Activated CD4-positive, alpha-beta T cell treated with anti-CD3 and anti-CD28 coated beads, Interleukin-2, amount 50 U/mL, for 1 hour (primary cell): ENCODE measurements around the gene PHF2.
"Not testable (repeated sequence)": the region's sequence is repeated elsewhere in the genome, so short reads cannot be mapped to it uniquely, and the experiment has no call there.

Experiments used
- DNase-seq: peaks from one replicate; pipeline ENCODE4 v3.0.0-alpha.2; 2020

Gene PHF2

GRCh38 chr9:93669116-93669957 is 93.0 kb downstream of the PHF2 start:
- no peak for DNase-seq

DNA sequence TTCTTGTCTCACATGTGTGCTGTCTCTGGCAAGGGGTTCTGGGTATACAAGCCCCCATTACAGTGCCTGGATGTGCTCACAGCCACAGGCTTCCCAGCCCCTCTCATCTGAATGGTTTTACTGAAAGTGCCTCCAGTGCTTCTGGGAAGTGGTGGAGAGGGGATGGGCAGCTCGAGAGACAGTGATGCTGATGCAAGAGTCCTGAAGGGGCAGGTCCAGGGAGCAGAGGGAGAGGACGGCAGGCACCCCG is 93.5 kb downstream of the PHF2 start:
- DNase-seq = no peak

- DNase-seq = no peak
Observed at GRCh38 chr9:93670208-93671019, 94.0 kb downstream of the PHF2 start.

- no peak for DNase-seq
Observed at GRCh38 chr9:93671020-93671338, 94.6 kb downstream of the PHF2 start.

DNA sequence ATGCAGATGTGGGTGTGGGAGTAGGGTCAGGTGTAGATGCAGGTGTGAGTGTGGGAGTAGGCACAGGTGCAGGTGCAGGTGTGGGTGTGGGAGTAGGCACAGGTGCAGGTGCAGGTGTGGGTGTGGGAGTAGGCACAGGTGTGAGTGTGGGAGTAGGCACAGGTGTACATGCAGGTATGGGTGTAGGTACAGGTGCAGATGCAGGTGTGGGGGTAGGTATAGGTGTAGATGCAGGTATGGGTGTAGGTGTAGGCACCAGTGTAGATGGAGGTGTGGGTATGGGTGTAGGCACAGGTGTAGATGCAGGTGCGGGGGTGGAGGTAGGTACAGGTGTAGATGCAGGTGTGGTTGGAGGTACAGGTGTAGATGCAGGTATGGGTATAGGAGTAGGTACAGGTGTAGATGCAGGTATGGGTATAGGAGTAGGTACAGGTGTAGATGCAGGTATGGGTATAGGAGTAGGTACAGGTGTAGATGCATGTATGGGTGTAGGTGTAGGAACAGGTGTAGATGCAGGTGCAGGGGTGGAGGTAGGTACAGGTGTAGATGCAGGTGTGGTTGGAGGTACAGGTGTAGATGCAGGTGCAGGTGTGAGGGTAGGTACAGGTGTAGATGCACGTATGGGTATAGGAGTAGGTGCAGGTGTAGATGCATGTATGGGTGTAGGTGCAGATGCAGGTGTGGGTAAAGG is 96.1 kb downstream of the PHF2 start:
- not testable (repeated sequence) for DNase-seq

DNA sequence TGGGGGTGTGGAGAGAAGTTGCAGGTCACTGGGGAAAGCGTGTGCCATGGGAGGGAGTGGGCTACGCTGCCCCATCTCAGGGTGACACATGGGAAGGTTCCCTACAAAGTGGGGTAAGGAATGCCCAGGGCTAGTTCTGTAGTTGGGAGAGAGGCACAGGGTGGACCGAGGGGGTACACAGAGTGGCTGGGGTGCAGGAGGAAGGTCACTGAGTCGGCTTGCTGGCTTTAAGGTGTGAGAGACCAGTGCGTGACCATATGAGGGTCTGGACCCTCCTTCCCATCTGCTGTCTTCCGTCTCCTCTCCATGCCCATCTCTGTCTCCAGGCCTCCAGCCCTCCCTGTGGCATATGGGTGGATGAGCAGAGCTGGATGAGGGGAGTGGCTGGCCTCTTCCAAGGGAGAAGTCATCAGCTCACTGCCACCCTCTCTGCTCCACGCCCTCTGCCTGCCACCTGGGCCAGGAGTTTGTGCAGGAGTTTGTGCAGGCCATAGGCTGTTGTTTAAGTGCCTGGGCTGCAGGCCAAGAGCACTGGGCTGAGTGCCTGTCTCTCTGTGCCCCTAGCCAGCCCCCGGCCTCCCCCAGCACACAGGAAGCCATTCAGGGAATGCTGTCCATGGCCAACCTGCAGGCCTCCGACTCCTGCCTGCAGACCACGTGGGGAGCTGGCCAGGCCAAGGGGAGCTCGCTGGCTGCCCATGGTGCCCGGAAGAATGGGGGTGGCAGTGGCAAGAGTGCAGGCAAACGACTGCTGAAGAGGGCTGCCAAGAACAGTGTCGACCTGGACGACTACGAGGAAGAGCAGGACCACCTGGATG is 96.8 kb downstream of the PHF2 start:
- DNase-seq = no peak

DNA sequence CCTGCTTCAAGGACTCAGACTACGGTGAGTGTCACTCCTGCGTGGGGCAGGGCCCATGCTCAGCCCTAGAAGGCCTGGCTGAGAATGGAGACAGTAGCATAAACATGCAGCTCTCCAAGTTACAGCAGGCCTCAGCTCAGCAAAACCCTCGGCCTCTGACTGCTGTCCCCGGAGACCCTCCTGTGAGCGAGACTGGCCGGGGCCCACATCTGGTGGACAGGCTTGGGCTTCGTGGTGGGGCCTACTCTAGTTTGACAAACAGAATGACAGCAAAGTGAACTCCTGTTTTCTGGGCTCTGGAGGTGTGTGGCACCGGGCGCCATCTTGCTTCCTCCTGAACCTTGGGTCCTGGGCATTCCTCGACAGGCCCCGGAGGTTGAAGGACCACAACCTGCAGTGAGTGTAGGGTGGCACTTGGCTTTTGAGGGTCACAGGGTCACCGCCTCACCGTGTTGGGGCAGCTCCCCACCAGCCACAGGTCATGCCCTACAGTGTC is 97.5 kb downstream of the PHF2 start:
- no peak for DNase-seq

- DNase-seq = no peak
Observed at GRCh38 chr9:93674580-93675335, 98.4 kb downstream of the PHF2 start.

DNA sequence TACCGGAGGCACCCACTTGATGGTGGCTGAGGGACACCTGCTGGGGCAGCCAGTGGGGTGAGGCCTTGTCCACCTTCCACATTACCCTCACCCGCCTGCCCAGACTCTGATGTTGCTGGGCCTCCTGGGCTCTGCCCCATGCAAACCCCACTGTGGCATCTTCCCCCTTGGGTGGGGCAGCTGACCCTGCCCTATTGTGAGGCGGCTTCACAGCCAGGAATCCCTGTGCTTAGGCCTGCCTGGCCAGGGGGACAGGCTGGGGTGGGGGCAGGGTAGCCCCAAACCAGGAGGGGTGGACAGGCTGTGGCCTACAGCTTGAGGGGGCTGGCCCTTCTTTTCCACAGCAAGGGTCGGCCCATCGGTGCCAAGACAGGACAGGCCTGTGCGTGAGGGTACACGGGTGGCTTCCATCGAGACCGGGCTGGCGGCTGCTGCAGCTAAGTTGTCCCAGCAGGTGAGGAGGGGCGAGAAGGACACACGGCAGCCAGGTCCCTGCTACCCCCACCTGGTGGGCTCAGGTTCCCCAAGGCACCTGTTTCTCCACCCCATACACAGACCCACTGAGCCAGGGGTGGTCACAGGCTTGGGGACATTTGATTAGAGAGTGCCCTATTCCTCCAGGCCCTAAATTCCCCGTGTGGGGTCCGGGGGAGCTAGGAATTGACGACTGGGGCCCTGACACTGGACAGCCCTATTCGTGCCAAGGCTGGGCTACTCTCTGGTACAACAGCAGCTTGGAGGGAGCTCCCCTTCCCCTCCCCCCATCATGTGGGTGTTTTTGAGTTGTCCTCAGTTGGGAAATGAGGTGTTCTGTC is 99.2 kb downstream of the PHF2 start:
- DNase-seq = no peak

- no peak for DNase-seq
Observed at GRCh38 chr9:93676310-93677047, 100.1 kb downstream of the PHF2 start.

- DNase-seq = no peak
Observed at GRCh38 chr9:93677048-93677571, 100.7 kb downstream of the PHF2 start.

- no peak for DNase-seq
Observed at GRCh38 chr9:93677641-93678136, 101.3 kb downstream of the PHF2 start.

DNA sequence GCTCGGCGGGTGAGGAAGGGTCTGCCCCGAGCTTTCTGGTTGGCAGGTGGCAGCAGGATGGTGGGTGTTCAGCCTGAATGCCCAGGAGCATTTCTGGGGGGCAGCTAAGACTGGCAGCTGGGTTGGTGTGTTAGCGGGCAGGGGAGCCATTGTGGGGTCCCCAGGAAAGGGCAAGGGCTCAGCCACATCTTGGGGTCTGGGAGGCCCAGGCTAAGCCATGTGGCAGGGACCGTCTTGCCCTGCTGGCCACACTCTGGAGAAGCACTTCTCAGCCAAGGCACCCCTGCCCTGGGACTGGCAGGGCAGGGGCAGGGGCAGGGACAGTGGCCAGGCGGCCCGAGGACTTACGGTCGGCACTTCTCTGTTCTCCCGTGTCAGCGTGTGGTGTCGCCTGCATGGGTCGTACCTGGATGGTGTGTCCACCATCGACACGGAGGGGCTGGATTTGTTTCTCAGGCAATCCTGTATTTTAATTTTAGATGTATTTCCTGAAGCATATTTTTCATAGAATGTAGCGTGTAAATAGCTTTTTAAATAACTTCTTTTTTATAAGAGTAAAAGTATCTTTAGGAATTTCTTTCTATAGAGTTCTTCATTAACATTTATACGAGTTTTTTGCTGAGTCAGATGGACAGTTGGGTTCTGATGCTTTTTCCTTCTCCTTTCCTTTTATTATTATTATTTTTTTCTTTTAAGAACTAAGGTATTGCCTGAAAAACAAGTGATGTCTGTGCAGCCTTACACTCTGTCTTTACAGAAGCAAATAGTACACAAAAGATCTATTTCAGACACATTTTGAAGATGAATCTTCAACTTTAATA is 102.0 kb downstream of the PHF2 start:
- no peak for DNase-seq

GRCh38 chr9:93679536-93680442 is 103.4 kb downstream of the PHF2 start:
- no peak for DNase-seq

- DNase-seq = no peak
Observed at GRCh38 chr9:93680443-93681268, 104.3 kb downstream of the PHF2 start.

GRCh38 chr9:93681269-93682154 is 105.1 kb downstream of the PHF2 start:
- no peak for DNase-seq
